NCI-H82 treated with DMSO at 0.1 percent for 48 hours (cell line): ENCODE measurements around the gene ZPR1.

ENCODE experiments used
- DNase-seq: peaks from one replicate; lab custom pipeline; 2025; ENCODE audit not compliant: unreplicated experiment; lab: John Stamatoyannopoulos, UW

Gene ZPR1

GRCh38 chr11:116792869-116793771 lies 5.3 kb upstream of the ZPR1 start:
- DNase-seq, result no peak

GRCh38 chr11:116792144-116792868 lies 4.5 kb upstream of the ZPR1 start:
- DNase-seq, result no peak

GRCh38 chr11:116791813-116792143 lies 4.0 kb upstream of the ZPR1 start, which contains the start of gene APOA5:
Gene APOA5, minus strand, starts transcription at chr11:116791879. Its CDS starts 19 bp downstream, at chr11:116791860.
- no peak for DNase-seq

DNA sequence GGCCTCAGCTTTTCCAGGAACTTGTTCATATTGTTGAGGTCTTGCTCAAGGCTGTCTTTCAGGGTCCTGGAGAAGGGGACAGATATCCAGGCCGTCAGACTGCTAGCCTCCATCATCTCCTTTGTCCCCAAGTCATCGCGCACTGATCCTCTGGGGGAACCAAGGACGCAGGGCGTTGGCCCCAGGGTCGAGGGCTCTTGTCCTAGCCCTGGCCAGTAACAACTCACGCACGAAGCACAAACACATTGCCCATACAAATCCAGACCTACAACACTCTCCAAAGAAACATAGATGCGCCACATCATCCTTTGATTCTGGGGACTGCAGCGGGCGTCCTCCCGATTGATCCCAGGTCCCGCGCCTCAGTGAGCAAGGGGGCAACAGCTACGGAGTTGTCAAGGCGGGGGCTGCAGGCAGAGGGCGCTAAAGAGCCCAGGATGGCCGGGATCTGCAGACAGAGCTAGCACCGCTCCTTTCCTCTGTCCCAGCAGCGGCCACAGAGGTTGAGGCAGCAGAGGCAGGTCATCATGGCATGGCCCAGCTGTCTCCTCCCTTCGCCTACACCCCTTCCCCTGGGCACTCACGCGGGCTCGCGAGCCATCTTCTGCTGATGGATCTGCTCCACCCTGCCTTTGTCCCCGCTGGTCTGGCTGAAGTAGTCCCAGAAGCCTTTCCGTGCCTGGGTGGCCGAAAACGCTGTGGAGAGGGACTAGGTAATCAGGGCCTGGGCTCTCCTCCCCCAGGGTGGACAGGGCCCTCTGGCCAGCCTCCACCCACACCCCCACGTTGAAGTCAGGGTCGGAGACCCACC lies 3.4 kb upstream of the ZPR1 start:
- DNase-seq, result peak; percentile 0

- DNase-seq, result no peak
Measured at GRCh38 chr11:116790167-116791001, 2.6 kb upstream of the ZPR1 start.

DNA sequence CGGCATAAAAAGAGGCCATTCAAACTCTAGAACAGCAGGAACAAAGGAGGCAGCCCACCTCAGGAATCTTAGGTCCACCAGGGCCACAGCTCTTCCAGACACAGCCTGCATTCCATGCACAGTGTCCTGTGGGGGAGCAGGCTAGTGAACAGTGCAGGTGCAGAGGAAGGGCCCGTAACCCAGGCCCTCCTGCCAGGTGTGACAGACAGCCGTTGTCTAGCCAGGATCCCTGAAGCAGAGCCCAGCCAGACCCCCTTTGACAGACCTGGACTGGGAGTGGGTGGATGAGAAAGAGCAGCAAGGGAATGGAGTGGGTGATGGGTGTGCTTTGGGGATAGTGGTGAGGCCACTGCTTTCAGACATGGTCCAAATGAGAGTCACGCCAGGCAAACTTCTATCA lies 1.2 kb upstream of the ZPR1 start:
- no peak for DNase-seq

DNA sequence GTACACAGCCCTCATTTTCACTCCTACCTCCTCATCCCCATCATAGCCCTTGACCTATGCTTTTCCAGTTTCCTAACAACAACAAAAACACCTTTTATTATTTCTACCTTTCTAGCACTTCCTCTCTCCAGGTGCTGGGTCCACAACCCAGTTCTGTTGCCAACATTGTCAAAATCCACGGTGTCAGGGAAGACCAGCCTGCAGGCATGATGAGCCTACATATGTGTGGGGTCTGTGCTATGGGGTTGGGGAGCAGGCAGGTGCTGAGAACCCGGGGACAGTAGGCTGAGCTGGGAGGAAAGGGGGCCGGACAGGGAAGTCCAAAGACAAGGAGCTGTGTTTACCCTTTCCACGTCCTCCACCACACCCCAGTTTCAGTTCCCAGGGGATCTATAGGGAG lies 711 bp upstream of the ZPR1 start:
- no peak for DNase-seq

GRCh38 chr11:116787436-116787785 lies 412 bp downstream of the ZPR1 start:
- DNase-seq, result no peak

- DNase-seq, result no peak
Measured at GRCh38 chr11:116786966-116787365, 857 bp downstream of the ZPR1 start.

DNA sequence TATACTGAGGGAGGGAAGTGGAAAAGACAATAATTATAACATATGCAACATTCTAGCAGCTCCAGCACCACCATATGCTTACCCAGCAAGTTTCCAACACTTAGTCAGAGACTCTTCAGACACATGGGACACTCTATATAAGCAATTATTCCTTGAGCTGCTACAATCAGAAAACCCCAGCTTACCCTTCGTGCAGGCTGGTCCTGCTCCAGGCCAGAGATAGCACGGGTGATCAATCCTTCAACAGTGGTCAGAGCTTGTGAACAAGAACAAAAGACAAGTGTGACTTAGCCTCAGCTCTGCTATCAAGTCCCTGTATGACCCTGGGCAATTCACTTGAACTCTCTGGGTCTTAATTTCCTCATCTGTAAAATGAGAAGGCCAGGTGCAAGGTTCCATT lies 1.5 kb downstream of the ZPR1 start:
- no peak for DNase-seq

- no peak for DNase-seq
Measured at GRCh38 chr11:116782728-116783127, 5.1 kb downstream of the ZPR1 start.

GRCh38 chr11:116778556-116778955 lies 9.3 kb downstream of the ZPR1 start:
- DNase-seq, result no peak

DNA sequence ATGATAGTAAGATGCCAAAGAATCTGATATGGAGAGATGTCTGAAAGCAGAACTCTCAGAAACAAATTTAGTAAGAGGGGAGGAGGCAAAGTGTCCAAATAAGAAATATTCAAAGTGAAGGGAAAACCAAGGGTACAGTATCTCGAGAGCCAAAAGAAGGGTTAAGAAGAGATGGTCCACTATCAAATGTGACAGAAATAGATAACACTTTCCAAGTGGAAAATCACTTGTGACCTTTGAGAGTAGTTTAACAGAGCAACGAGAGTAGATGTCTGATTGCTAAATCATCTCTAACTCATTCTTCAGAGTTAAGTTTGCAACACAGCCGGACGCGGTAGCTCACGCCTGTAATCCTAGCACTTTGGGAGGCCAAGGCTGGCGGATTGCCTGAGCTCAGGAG lies 10.8 kb downstream of the ZPR1 start:
- no peak for DNase-seq

DNA sequence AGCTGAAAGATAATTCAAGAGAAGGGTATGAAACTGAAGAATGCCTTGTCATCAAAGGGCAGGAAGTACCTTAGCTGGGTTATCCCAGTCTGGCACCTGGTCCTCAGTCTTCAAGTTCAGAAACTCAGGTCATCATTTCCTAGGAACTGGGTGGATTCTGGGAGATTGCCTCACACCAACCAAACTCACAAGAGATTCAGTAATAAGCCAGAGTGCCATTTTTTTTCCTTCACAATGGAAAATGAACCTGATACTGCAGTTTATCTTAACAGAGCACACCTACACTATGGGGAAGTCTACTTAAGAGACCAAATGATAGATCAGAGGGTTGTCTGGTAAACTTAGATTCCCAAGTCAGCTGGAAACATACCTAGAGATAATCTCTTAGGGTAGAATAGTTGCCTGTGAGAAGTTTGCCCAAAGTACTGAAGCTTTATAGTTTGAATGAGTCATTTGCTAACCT lies 11.3 kb downstream of the ZPR1 start:
- no peak for DNase-seq

- no peak for DNase-seq
Measured at GRCh38 chr11:116775975-116776374, 11.8 kb downstream of the ZPR1 start.

DNA sequence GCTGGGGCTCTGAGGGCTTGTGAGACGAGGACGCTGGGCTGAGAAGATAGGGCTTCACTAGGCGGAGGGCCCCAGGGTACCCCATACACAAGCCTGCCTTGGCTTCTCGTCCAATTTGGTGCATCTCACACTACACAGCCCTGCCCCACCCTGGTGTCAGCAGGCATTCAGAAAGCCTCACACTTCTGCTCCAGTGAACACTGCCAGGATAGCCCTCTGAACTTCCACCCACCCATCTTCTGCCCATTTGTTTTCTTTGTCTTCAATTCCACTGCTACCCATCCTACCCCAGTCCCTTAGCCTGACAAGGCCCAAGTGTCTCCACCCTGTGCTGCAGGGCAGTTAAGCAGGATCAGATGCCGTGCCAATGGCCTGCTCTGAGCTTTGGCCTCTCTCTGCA lies 13.2 kb downstream of the ZPR1 start:
- no peak for DNase-seq

DNA sequence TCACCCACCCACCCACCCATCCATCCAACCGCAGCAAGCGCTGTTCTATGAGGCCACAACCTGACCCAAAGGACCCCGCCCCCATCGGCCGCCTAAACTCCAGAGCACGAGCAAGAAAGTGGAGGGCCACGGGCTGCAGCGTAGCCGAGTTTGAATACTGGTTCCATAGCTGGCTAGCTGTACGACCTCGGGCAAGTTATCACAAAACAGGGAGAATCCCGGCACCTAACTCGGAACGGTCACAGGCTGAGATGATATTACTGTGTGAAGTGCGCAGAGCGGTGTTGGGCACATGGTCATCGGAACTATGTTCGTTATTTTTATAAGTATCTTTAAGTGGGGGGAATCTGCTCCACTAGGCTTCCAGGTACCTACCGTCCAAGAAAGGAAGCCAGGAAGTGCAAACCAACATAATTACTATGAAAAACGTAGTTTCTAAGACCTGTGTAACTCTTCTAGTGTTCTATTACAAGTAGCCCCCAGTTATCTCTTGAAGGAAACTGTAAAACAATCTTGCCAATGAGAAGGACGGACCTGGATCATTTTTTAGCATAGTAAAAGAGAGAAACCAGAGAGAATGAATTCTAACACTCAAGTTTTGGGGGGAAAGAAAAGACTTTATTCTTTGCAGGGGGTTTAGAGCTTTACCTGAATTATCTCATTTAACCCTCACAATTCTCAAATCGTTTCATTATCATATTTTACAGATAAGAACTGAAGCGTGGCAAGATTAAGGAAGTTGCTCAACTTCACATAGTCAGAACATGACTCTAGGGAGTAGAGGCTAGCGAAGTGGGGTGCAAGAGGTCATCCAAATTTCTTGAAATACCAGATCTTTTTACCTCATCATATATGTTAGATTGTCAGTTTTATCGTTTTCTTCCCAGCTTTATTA lies 14.4 kb downstream of the ZPR1 start:
- DNase-seq, result peak; percentile 47

GRCh38 chr11:116772443-116773202 lies 15.2 kb downstream of the ZPR1 start, which contains the start of gene BUD13:
Gene BUD13, minus strand, starts transcription at chr11:116772987. Its CDS starts 23 bp downstream, at chr11:116772964.
- peak; percentile 55 for DNase-seq

GRCh38 chr11:116771935-116772334 lies 15.9 kb downstream of the ZPR1 start:
- no peak for DNase-seq
